Stimulated activated CD8-positive, alpha-beta memory T cell treated with anti-CD3 and anti-CD28 coated beads, Interleukin-4, amount 100 ng/mL, for 48 hours (primary cell): ENCODE measurements around the gene FCMR.

Experiments
- DNase-seq: peaks from one replicate; pipeline ENCODE4 v3.0.0-alpha.2; 2020

FCMR gene, protein sequence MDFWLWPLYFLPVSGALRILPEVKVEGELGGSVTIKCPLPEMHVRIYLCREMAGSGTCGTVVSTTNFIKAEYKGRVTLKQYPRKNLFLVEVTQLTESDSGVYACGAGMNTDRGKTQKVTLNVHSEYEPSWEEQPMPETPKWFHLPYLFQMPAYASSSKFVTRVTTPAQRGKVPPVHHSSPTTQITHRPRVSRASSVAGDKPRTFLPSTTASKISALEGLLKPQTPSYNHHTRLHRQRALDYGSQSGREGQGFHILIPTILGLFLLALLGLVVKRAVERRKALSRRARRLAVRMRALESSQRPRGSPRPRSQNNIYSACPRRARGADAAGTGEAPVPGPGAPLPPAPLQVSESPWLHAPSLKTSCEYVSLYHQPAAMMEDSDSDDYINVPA

DNA sequence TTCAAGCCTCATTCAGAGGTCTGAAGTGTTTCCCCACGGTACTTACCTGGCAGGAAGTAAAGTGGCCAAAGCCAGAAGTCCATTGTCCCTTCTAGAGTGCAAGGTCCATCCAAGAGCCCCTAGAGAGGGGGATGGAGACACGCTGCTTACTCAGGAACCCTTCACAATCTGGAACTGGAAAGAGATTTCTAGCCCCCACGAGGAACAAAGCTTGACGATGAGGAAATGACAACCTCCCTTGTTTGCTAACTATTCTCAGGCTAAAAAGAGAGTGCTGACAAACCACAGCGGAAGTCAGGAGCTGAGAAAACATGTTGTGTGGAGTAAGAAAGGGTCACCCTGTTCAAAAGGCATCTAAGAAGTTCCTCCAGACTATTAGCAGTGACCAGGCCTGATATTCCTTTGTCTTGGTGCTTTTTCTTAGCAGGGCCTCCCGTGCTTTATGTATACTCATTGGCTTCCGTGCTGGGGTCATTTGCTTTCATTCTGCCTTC, at the start of gene FCMR:
Gene FCMR (minus strand): TSS at position 170 of the 494 bp plus-strand sequence. CDS start 87 bp downstream, at position 83.
- peak; percentile 51 for DNase-seq

GRCh38 chr1:206971029-206971655, 49.4 kb upstream of the FCMR start:
- no peak for DNase-seq

DNA sequence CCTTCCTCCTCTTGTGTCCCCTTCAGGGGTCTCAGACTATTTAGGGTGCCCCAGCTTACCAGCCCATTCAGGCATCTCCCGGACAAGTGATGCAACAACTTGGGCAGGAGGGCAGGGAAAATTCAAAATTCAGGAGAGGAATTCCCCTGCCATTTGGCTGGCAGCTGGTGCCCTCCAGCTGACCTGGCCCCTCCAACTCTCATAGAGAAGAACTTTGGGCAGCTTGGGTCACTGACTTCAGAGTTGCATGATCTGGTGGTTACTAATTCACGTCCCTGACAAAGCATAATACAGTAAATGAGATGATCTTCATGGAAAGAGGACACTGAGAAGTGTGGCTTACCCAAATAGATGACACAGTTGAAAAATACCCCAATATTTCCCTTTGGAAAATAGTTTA, 48.7 kb upstream of the FCMR start, which contains the start of gene FCAMR:
Gene FCAMR (minus strand): TSS at position 15 of the 400 bp plus-strand sequence. CDS start 335 bp downstream, outside the sequence.
- no peak for DNase-seq

DNA sequence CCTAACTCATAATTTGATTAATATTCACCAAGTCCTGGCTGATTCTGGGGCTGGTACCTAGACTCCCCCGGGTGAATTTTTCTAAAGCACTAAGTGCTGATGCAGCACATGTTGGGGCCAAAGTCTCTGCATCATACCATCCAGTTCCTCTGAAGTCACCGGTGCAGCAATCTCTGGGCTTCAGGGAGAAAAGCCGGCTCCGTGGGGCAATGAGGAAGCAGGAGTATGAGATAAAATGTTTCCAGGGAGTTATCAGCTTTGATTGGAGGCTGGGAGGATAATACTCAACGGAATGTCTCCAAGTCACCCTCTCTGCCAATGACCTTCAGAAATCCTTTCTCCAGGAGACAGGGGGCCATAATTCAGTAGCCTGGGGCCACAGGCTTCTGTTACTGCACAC, 47.3 kb upstream of the FCMR start:
- no peak for DNase-seq

GRCh38 chr1:206967096-206967849, 45.5 kb upstream of the FCMR start:
- no peak for DNase-seq

DNA sequence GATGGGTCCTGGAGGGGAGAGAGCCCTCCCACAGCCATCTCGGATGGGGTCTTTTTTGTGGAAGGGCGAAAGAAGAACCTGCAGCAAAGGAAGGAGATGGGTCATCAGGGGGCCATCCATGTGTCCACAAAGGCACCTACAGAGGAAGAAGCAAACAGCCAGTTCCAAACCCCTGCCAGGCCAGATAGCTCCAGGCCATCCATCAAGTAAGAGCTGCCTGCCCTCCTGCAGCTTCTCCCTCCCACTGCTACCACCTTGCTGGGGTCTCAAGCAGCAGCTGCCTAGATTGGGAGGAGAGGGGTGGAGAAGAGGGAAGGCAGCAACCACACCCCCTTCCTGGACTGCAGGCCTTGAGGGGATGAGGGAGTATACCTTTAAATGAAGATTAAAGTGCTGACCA, 44.0 kb upstream of the FCMR start:
- DNase-seq, result no peak

- no peak for DNase-seq
Measured at GRCh38 chr1:206963740-206964139, 42.0 kb upstream of the FCMR start.

DNA sequence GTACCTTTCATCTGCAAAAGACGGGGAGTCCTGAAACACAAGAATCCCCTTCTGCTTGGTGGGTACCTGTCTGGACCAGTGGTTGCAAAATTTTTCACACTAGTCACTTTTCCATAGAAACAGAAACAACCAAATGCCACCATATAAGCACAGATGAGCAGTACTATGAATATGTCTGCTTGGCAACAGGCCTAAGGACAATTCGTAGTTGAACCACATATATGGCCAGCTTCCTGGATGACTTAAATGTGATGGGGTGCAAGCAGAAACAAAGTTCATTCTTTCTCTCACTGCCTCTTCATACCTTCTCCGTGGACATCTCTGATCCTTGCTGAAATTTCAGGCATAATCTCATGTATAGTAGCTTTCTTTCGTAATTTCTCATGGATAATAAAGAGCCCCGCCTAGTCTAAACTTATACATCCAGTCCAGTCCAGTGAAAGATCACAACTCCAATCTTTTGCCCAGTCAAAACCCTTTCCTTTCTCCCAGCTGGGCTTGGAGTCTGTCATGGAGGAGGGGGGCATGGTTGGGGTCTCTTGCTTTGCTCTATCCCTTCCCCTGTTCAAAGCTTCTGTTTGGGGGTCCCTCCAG, 41.5 kb upstream of the FCMR start:
- no peak for DNase-seq

DNA sequence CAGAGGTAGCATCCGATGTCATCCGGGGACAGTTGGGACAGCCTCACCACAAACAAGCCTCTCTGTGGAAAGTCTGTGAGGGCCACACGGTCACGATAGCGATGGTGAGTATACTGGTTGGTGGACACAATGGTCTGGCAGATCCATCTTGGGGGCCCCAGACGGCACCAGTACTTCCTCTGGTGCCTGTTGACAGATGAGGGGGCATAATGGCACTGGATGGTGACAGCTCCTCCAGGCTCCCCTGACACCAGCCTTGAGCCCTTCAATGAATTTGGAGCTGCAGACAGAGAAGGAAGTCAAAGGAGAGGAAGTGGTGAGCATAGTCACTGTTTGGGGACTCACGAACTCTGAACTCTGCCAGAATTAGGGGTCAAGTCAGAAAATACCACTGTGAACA, 40.5 kb upstream of the FCMR start:
- no peak for DNase-seq

DNA sequence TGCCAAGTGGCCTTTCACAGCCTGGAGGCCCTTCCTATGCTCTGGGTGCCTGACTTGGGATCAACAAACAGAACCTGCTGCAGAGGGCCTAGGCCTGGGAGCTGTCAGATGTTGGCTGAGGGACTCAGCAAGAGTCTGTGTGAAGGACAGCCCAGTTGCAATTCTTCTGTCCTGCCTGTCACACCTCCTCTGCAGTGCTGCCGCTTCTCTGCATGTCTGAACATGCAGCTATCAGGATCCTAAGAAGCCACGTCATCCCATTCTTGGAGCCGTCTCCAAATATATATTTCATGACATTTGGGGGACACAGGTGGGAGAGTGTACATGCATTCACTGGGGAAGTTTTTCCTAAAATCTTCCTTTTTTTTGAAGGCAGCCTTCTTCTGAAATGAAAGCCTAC, 39.9 kb upstream of the FCMR start:
- no peak for DNase-seq

DNA sequence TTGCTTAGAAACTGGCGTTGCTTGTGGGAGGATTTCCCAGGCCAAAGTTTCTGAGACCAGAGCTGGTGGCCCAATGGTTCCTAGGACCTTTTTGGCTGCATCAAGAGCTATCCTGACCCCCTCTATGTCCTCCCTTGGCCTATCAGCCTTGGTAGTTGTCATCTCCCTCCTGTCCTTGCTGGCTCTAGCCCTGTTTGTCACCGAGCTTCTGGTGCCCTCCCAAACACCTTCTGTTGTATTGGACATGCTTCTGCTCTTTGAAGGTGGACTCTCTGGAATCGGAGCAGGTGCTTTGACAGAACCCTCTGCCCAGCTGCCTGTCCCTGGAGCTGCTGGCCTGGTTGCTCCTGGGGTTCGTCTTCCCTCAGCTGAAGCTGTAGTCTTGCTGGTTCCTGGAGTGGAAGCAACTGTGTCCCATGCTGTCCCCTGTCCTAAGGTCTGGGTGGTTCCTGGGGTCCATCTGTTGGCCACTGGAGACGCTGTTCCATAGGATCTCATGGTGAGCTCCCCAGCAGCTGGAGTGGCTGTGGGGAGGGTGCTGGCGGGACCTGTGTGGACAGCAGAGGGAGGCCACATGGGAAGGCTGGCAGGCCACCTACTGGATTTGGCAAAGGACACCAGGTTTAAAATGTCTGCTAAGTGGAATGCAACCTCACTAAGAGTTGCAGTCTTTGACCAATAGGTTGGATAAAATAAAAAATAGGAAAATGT, 39.1 kb upstream of the FCMR start:
- no peak for DNase-seq

GRCh38 chr1:206958144-206958543, 36.4 kb upstream of the FCMR start:
- DNase-seq, result no peak

- DNase-seq, result no peak
Measured at GRCh38 chr1:206957639-206958038, 35.9 kb upstream of the FCMR start.

- no peak for DNase-seq
Measured at GRCh38 chr1:206955476-206956451, 34.0 kb upstream of the FCMR start.

GRCh38 chr1:206954459-206955342, 33.0 kb upstream of the FCMR start:
- DNase-seq, result no peak

DNA sequence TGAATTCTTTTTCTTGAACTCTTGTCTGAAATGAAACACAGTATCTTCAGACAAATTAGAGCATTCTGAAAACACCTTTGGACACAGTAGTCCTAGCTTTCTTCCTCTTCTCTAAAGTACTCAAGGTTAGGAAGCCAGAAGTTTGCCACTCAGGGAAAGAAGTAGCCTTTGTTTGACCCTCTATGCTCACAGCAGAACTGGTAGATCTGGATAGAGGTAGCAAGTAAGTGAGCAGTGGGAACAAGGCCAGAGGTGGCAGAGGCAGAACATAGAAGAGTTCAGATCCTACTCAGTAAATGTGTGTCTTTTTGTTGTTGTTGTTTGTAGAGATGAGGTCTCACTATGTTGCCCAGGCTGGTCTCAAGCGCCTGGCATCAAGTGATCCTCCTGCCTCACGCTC, 31.9 kb upstream of the FCMR start:
- DNase-seq, result no peak

DNA sequence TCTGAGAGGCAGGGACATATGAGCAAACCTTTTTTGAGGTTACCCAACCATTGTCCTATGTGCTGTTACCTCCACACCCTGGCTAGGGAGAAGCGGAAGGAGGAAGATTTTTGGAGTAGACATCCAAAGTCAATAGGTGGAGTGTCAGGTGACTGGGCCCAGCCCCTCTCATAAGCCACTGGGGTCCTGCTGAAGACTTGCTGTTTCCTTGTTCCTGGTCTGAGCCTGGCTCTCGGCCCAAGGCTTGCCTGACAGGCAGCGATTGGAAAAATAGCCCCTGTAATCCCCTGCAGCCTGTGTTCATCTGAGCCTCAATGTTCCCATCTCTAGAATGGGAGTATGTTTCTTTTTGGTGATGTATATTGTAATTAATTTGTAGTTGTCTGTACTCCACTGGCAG, 31.4 kb upstream of the FCMR start:
- no peak for DNase-seq

- DNase-seq, result no peak
Measured at GRCh38 chr1:206952171-206952570, 30.4 kb upstream of the FCMR start.

DNA sequence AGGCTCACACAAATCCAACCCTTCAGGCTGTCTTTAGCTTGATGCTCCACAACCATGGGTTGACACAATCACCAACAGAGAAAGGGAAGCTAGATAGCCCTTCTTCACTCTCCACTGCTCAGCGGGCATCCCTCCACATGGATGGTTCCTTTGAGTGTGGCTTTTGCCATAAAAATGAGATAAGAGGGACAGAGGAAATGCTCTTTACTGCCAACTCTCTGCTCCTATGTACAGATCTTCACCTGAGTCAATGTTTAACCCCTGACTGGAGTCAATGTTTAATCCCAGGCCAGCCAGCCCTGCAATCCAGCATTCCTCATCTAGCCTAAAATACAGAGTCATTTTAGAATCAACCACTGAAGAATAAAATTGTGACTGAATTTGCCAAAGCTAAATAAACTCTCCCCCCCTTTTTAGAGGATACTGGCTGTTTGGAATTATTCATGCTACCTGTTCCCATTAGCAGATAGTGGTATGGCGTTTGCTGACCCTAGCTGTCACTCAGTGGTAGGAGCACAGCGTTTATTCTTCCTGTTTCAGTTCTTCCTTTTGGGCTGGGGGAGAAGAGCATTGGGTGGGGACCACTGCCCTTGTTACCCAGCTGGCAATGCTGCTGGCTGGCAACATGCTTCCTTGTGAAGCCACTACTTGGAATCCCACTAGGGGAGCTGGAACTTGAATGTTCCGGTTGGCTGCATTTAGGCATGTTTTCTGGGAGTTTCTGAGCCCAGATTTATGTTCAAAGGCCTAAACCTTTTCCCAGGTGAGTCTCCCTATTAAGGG, 29.8 kb upstream of the FCMR start:
- DNase-seq, result no peak
